Activated CD4-positive, alpha-beta T cell treated with anti-CD3 and anti-CD28 coated beads, Interleukin-2, amount 50 U/mL, for 16 hours (primary cell): ENCODE measurements around the gene PWWP2A.
"Not testable (repeated sequence)": the region's sequence is repeated elsewhere in the genome, so short reads cannot be mapped to it uniquely, and the experiment has no call there.

Source experiments
- DNase-seq: peaks from one replicate; pipeline ENCODE4 v3.0.0-alpha.2; 2020

The PWWP2A gene

DNA sequence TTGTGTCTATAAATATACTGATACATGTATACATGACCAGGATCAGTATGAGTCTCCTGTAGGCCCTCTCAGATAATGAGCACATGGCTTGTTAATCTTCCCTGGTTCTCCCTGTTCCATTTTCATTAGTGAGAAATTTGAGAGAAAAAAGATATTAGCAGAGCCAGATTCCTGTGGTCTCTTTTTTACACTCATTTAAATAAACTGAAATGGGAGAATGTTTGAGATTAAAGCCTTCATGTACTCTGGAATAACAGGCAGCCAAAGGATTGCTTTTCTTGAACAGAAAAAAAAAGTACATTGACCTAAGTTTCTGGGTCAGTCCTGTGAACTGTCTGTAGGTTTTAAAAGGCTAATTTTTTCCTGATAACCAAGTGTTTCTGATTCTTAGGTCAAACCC is 44.2 kb downstream of the PWWP2A start:
- no peak for DNase-seq

- no peak for DNase-seq
These were observed 47.3 kb downstream of the PWWP2A start for GRCh38 chr5:160071916-160072315.

- DNase-seq: no peak
These were observed 47.7 kb downstream of the PWWP2A start for GRCh38 chr5:160071516-160071915.

GRCh38 chr5:160069120-160069519 is 50.1 kb downstream of the PWWP2A start:
- DNase-seq: not testable (repeated sequence)

GRCh38 chr5:160064995-160065614 is 54.1 kb downstream of the PWWP2A start:
- DNase-seq: no peak

DNA sequence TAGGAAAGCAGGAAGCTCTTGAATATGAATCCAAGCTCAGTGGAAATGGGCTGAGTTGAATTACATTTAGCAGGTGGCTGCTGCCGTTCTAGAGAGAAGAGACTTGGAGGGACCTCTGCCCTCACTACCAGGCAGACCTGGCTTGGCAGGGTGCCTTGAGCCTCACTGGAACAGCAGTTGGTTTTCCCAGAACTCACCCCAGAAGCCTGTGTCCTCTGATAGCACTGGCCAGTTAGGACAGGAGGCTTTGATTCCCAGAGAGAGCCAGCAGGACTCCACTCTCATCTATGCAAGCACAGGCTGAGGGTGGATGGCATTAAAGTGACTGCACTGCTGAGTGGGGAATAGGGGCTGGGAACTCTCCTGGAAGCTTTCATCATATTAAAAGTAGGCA is 54.8 kb downstream of the PWWP2A start:
- DNase-seq: no peak

GRCh38 chr5:160061770-160062169 is 57.5 kb downstream of the PWWP2A start:
- no peak for DNase-seq

GRCh38 chr5:160060001-160060400 is 59.2 kb downstream of the PWWP2A start:
- DNase-seq: no peak

DNA sequence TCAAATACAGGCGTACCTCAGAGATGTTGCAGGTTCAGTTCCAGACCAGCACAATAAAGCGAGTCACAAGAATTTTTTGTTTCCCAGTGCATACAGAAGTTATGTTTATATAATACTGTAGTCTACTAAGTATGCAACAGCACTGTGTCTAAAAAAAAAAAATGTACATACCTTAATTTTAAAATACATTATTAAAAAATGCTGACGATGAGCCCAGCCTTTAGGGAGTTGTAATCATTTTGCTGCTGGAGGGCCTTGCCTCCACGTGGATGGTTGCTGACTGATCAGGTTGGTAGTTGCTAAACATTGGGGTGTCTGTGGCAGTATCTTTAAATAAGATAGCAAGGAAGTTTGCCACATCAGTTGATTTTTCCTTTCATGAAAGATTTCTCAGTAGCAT is 62.0 kb downstream of the PWWP2A start:
- DNase-seq: no peak

DNA sequence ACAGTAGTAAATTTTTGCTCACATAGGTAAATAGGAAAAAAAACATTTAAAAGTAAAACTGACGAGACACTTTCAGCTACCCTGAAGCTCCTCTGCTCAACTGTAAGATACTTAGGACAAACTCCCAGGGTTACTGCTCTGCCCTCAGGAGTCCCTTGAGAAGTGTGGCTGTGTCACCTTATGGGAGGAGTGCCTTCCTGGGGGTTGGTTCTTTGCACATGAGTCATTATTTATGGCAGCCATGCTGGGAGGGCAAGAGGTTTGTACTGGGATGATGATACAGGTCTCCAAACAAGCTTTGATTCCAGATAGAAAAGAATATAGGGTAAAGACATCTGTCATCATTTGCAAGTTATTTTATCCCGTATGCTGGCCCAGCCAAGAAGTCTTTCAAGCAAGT is 64.4 kb downstream of the PWWP2A start:
- DNase-seq: no peak

- DNase-seq: no peak
These were observed 65.2 kb downstream of the PWWP2A start for GRCh38 chr5:160054047-160054446.

GRCh38 chr5:160049099-160049498 is 70.2 kb downstream of the PWWP2A start:
- DNase-seq: no peak

DNA sequence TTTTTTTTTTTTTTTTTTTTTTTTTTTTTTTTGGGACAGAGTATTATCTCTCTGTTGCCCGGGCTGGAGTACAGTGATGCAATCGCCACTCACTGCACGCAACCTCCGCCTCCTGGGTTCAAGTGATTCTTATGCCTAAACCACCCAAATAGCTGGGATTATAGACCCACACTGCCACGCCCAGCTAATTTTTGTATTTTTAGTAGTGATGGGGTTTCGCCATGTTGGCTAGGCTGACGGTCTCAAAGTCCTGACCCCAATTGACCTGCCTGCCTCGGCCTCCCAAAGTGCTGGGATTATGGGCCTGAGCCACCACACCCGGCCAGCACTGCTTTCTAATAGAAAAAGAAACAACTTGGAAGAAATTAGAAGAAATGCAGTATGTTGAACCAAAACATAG is 71.1 kb downstream of the PWWP2A start:
- no peak for DNase-seq

DNA sequence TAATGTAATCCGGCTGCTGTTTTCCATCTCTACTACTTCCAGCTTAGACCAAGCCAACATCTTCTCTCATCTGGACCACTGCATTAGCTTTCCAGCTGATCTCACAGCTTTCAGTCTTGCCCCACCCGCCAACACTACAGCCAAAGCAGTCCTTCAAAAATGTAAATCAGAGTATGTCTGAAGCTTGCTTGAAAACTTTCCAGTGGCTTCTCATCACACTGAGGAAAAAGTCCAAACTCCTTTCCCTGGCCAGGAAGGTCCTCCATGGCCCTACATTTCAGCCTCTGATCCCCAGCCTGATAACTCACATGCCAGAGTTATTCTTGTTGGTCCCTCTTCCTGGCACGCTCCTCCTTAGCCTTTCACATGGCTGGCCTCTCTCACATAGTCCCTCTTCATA is 71.8 kb downstream of the PWWP2A start:
- no peak for DNase-seq

GRCh38 chr5:160044967-160045366 is 74.3 kb downstream of the PWWP2A start:
- no peak for DNase-seq

- DNase-seq: no peak
These were observed 74.9 kb downstream of the PWWP2A start for GRCh38 chr5:160044391-160044804.

DNA sequence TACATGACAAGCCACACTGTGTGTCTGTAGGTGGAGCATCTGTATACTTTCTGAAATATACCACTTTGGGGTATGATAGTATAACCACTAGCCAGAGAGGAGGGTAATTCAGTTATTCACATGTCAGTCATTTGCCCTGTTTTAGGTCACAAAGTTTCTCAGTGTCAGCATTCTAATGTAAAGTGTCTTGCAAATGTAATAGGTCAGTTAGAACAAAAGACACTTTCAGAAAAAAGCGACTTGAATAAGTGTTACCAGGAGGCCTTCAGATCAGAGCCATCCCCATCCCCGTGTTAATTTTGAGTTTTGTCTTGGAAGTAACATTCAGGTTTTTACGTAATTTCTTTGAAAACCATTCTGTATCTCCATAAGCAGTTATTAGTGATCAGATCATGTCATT is 76.6 kb downstream of the PWWP2A start:
- DNase-seq: no peak
